ENCODE data around the gene SKIL. TPM values are rescaled to one million over a fixed set of nuclear protein-coding genes. Genes with fewer than 3 reads are reported as not detected.

SKIL gene
- total RNA-seq, 1 experiment from 2014 or later, result 15.1 TPM

DNA sequence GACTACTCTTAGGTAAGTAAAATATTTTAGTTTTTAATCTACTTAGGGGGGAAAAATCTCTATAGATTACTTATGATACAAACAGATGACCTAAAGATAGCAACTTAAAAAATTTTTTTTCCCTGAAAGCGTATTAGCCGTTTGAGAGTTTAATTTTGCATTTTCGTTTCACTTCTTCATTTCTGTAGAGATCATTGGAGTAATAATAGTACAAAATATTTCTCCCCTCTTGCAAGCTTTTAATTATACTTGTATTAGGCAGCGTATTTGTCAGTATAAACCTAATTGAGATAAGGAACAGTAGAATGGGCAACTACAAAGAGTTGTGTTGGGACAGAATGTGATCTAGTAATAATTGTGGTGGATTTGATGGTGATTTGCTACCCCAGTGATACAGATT, 10.3 kb downstream of the SKIL start:
- CTCF ChIA-PET, result no interaction called here
- H3K9me2 ChIP-seq (ENCODE audit: insufficient read depth), result no peaks in the 10 kb centered on the region
- RAD21 ChIA-PET (ENCODE audit: low non-redundant PET in 1 of 2, low total read pairs in 2 of 2, uncharacterized antibody in 2 of 2, unreplicated experiment in 2 of 2), result no interaction called here
- no peak overlapping the region for H3K4me3 ChIP-seq (replicated peaks in 1 of 2; ENCODE audit: low read depth in 1 of 2, low read length in 2 of 2)
- no peak overlapping the region for H2AFZ ChIP-seq (ENCODE audit: low read depth, low read length, poor library complexity, severe bottlenecking)
- no peak overlapping the region for H3K9ac ChIP-seq (ENCODE audit: low read length)
- H3K27me3 ChIP-seq (ENCODE audit: insufficient read depth, low read length), result no peaks in the 10 kb centered on the region
- no peaks in the 10 kb centered on the region for H3K36me3 ChIP-seq (ENCODE audit: control insufficient read depth in 1 of 2, insufficient read depth in 2 of 2, low read length in 2 of 2)
- intact Hi-C loops (cut with micrococcal nuclease), result loop anchor here (2.0 kb wide), 1 partner anchor 57 kb away; no protein-coding TSS in a partner anchor
- no peak for TF ChIP-seq TCF7L2 (IDR thresholded peaks at IDR 0.05; ENCODE audit: borderline replicate concordance, extremely low read depth, insufficient read depth, insufficient read length)
- no peak for TF ChIP-seq ZFX (IDR thresholded peaks at IDR 0.05)
- no peak for TF ChIP-seq SIN3A (IDR thresholded peaks at IDR 0.05; ENCODE audit: low read depth)
- no peak for TF ChIP-seq POLR2A (IDR thresholded peaks at IDR 0.05; ENCODE audit: borderline replicate concordance, extremely low read depth, insufficient read depth, insufficient read length)
- TF ChIP-seq, protein P1, sequence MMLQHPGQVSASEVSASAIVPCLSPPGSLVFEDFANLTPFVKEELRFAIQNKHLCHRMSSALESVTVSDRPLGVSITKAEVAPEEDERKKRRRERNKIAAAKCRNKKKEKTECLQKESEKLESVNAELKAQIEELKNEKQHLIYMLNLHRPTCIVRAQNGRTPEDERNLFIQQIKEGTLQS (IDR thresholded peaks at IDR 0.05), result no peak
- no peak for TF ChIP-seq RAD21 (IDR thresholded peaks at IDR 0.05; ENCODE audit: low read depth)
- no peak for TF ChIP-seq EZH2 (IDR thresholded peaks at IDR 0.05)
- no peak for TF ChIP-seq SP1 (IDR thresholded peaks at IDR 0.05; ENCODE audit: low read depth)
- TF ChIP-seq, protein P2, sequence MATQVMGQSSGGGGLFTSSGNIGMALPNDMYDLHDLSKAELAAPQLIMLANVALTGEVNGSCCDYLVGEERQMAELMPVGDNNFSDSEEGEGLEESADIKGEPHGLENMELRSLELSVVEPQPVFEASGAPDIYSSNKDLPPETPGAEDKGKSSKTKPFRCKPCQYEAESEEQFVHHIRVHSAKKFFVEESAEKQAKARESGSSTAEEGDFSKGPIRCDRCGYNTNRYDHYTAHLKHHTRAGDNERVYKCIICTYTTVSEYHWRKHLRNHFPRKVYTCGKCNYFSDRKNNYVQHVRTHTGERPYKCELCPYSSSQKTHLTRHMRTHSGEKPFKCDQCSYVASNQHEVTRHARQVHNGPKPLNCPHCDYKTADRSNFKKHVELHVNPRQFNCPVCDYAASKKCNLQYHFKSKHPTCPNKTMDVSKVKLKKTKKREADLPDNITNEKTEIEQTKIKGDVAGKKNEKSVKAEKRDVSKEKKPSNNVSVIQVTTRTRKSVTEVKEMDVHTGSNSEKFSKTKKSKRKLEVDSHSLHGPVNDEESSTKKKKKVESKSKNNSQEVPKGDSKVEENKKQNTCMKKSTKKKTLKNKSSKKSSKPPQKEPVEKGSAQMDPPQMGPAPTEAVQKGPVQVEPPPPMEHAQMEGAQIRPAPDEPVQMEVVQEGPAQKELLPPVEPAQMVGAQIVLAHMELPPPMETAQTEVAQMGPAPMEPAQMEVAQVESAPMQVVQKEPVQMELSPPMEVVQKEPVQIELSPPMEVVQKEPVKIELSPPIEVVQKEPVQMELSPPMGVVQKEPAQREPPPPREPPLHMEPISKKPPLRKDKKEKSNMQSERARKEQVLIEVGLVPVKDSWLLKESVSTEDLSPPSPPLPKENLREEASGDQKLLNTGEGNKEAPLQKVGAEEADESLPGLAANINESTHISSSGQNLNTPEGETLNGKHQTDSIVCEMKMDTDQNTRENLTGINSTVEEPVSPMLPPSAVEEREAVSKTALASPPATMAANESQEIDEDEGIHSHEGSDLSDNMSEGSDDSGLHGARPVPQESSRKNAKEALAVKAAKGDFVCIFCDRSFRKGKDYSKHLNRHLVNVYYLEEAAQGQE (IDR thresholded peaks at IDR 0.05; ENCODE audit: low read depth), result no peak
- no peak for TF ChIP-seq FOSL1 (IDR thresholded peaks at IDR 0.05; ENCODE audit: low read depth)
- no peak for TF ChIP-seq SRF (IDR thresholded peaks at IDR 0.05; ENCODE audit: low read depth)
- no peak for TF ChIP-seq CEBPB (IDR thresholded peaks at IDR 0.05; ENCODE audit: low read depth)
- TF ChIP-seq, protein P3, sequence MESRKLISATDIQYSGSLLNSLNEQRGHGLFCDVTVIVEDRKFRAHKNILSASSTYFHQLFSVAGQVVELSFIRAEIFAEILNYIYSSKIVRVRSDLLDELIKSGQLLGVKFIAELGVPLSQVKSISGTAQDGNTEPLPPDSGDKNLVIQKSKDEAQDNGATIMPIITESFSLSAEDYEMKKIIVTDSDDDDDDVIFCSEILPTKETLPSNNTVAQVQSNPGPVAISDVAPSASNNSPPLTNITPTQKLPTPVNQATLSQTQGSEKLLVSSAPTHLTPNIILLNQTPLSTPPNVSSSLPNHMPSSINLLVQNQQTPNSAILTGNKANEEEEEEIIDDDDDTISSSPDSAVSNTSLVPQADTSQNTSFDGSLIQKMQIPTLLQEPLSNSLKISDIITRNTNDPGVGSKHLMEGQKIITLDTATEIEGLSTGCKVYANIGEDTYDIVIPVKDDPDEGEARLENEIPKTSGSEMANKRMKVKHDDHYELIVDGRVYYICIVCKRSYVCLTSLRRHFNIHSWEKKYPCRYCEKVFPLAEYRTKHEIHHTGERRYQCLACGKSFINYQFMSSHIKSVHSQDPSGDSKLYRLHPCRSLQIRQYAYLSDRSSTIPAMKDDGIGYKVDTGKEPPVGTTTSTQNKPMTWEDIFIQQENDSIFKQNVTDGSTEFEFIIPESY (IDR thresholded peaks at IDR 0.05; ENCODE audit: extremely low read depth, insufficient replicate concordance, low read length), result no peak
- no peak for TF ChIP-seq YY1 (IDR thresholded peaks at IDR 0.05; ENCODE audit: extremely low read depth, insufficient replicate concordance, low read depth, low read length)
- TF ChIP-seq JUND (IDR thresholded peaks at IDR 0.05), result no peak
- no peak for TF ChIP-seq EGR1 (IDR thresholded peaks at IDR 0.05; ENCODE audit: low read depth)
- no peak for TF ChIP-seq ELF1 (IDR thresholded peaks at IDR 0.05; ENCODE audit: borderline replicate concordance, low read depth)
- no peak for TF ChIP-seq CBX3 (IDR thresholded peaks at IDR 0.05; ENCODE audit: low read depth)
- TF ChIP-seq ZNF274 (IDR thresholded peaks at IDR 0.05; ENCODE audit: low read depth, low read length), result no peak
- peaks cover 2 to 9% of the 10 kb centered on the region in 2 experiments; a peak in 2 of 4 replicates for H3K4me1 ChIP-seq (ENCODE audit: control insufficient read depth in 1 of 2, insufficient read depth in 2 of 2, low read length in 2 of 2)
- POLR2A ChIA-PET, result no interaction called here
- no peak overlapping the region for H3K4me2 ChIP-seq (ENCODE audit: low read length)
- H4K20me1 ChIP-seq (ENCODE audit: insufficient read depth), result no peaks in the 10 kb centered on the region
- no peak for DNase-seq (ENCODE audit: low read depth, low spot score)
- ATAC-seq, result no peak
- BruUV-seq (replicated peaks), result no TSS peak
- no peaks in the 10 kb centered on the region for H3K9me3 ChIP-seq (ENCODE audit: control insufficient read depth in 1 of 2, insufficient read depth in 1 of 2, low read depth in 1 of 2, low read length in 2 of 2)
- no peak overlapping the region for H3K27ac ChIP-seq (ENCODE audit: low read depth, low read length)
- H3K79me2 ChIP-seq (ENCODE audit: insufficient read depth, low read length), result no peaks in the 10 kb centered on the region; the same call in 1 of the 2 replicates
